Left ventricle myocardium inferior (tissue), 1 donor: ENCODE results near the gene SLC9A8. TPM values are rescaled to one million over a fixed set of nuclear protein-coding genes. Genes with fewer than 3 reads are reported as not detected.

Experiments
- DNase-seq: peaks from one replicate; pipeline ENCODE4 v3.0.0-alpha.2; 2020
- H3K27ac ChIP-seq: fragments of 200-600 bp; replicated peaks from 2 replicates; pipeline ENCODE4 v1.8.0; 2021
- H3K27me3 ChIP-seq: fragments of 200-600 bp; 2 replicates; pipeline ENCODE4 v1.8.0; 2021; ENCODE audit warnings: low read depth
- H3K36me3 ChIP-seq: fragments of 200-600 bp; 2 replicates; pipeline ENCODE4 v1.8.0; 2021
- H3K4me1 ChIP-seq: fragments of 200-600 bp; 2 replicates; pipeline ENCODE4 v1.8.0; 2021
- H3K4me3 ChIP-seq: fragments of 200-600 bp; 2 replicates; pipeline ENCODE4 v1.8.0; 2021; ENCODE audit warnings: mild to moderate bottlenecking, moderate library complexity
- H3K9me3 ChIP-seq: fragments of 200-600 bp; replicated peaks from 2 replicates; pipeline ENCODE4 v1.8.0; 2021
- intact Hi-C: fragments of 100-400 bp; cut with micrococcal nuclease; formaldehyde crosslinking; loops from one replicate; pipeline ENCODE4 v1.11.0; 2022
- total RNA-seq: library from RNA; stranded (reverse); fragmentation: NEBNext Ultra II Directional; extraction: Animal tissue kit (Norgen Biotek cat#: 25700); gene quantifications from one replicate; pipeline ENCODE4 v1.2.1, GENCODE V29; 2021
- TF ChIP-seq, protein P1 (sequence below): fragments of 200-600 bp; IDR thresholded peaks from 2 replicates; pipeline ENCODE4 v1.8.0; 2021; ENCODE audit warnings: antibody characterized with exemption, mild to moderate bottlenecking, borderline replicate concordance
- donor health status: DM: no; HTN: yes; CAD: no; lungs with severe emphysema.

Gene SLC9A8
- total RNA-seq, 1 donor from 2014 or later = 4.6 TPM

DNA sequence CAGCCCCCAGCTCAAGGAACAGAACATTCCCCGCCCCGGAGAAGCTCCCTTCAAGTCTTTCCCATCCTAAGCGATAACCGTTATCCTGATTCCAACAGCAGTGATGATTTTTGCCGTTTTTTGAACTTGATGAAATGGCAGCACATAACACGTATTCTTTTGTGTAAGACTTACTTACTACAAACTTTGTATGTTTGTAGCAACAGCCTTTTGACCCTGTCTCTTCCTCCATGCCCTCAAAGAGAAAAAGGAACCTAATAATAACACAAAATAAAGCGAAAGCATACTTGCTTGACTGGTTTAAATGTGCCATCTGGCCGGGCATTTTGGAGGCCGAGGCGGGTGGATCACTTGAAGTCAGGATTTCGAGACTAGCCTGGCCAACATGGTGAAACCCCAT, 26.4 kb upstream of the SLC9A8 start:
- no peak for DNase-seq
- intact Hi-C loops = no loop called here
- Histone ChIP-seq H3K27me3 (no peaks in the 10 kb centered on the region), H3K4me1 (peaks cover 18% of the 10 kb centered on the region), H3K27ac (no peak overlapping the region), H3K36me3 (no peaks in the 10 kb centered on the region), H3K9me3 (no peaks in the 10 kb centered on the region), H3K4me3 (no peak overlapping the region)
- TF ChIP-seq, protein P1, sequence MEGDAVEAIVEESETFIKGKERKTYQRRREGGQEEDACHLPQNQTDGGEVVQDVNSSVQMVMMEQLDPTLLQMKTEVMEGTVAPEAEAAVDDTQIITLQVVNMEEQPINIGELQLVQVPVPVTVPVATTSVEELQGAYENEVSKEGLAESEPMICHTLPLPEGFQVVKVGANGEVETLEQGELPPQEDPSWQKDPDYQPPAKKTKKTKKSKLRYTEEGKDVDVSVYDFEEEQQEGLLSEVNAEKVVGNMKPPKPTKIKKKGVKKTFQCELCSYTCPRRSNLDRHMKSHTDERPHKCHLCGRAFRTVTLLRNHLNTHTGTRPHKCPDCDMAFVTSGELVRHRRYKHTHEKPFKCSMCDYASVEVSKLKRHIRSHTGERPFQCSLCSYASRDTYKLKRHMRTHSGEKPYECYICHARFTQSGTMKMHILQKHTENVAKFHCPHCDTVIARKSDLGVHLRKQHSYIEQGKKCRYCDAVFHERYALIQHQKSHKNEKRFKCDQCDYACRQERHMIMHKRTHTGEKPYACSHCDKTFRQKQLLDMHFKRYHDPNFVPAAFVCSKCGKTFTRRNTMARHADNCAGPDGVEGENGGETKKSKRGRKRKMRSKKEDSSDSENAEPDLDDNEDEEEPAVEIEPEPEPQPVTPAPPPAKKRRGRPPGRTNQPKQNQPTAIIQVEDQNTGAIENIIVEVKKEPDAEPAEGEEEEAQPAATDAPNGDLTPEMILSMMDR = no peak

DNA sequence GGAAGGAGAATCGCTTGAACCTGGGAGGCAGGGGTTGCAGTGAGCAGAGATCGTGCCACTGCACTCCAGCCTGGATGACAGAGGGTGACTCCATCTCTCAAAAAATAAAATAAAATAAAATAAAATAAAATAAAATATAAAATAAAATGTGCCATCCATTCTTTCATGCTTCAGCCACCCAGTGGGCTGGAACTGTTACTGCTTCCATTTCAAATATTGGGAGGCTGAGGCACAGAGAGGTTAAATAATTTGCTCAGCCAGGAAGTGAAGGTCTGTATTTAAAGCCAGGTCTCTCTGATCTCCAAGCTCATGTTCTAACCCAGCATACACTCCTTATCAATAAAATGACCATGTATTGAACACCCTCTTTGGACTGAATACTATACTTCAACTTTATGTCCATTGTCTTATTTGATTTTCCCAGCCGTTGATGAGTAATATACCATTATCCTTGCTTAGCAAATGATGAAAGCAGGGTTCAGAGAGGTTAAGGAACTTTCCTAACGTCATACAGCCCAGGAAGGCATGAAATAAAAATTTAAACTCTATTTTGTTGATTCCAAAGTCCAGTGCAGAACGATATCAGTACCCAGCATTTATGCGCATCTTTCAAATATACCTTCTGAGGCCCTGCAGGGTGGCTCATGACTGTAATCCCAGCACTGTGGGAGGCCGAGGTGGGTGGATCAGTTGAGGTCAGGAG, 25.8 kb upstream of the SLC9A8 start:
- H3K4me3 ChIP-seq = no peak overlapping the region
- H3K4me1 ChIP-seq = peaks cover 19% of the 10 kb centered on the region
- no peak overlapping the region for H3K27ac ChIP-seq
- no peak for DNase-seq
- H3K27me3 ChIP-seq = no peaks in the 10 kb centered on the region
- TF ChIP-seq, protein P1 = peak; percentile 39
- no peaks in the 10 kb centered on the region for H3K9me3 ChIP-seq
- H3K36me3 ChIP-seq = no peaks in the 10 kb centered on the region
- intact Hi-C loops = no loop called here

DNA sequence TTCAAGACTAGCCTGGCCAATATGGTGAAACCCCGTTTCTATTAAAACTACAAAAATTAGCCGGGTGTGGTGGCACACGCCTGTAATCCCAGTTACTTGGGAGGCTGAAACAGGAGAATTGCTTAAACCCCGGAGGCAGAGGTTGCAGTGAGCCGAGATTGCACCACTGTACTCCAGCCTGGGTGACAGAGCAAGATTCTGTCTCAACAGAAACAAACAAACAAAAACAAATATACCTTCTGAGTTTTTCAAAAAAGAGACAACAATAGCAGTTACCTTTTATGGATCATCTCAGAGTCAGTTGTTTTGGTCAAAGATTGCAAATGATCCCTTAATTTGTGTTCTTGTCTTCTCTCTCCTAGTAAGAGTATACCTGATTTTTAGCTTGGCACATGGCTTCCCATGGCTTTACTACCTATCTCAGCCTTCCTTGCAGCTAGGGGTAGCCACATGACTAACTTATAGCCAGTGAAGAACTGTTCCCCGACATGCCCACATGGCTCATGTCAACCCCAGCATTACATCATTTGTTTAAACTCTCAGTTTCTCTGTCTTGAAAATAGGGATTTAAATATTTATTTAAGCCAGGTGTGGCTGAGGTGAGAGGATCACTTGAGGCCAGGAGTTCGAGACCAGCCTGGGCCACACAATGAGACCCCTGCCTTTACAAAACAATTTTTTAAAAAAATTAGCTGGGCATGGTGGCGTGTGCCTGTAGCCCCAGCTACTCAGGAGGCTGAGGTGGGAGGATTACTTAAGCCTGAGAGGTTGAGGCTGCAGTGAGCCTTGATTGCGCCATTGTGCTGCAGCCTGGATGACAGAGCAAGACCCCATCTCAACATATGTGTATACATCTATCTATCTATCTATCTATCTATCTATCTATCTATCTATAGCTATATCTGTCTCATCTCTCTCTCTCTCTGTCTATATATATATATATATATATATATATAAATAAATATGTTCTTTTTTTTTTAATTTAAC, 25.0 kb upstream of the SLC9A8 start:
- Histone ChIP-seq H3K4me1 (peaks cover 19% of the 10 kb centered on the region), H3K27me3 (no peaks in the 10 kb centered on the region), H3K4me3 (no peak overlapping the region), H3K27ac (no peak overlapping the region), H3K36me3 (no peaks in the 10 kb centered on the region), H3K9me3 (no peaks in the 10 kb centered on the region)
- intact Hi-C loops = no loop called here
- DNase-seq = no peak
- TF ChIP-seq, protein P1 = no peak

DNA sequence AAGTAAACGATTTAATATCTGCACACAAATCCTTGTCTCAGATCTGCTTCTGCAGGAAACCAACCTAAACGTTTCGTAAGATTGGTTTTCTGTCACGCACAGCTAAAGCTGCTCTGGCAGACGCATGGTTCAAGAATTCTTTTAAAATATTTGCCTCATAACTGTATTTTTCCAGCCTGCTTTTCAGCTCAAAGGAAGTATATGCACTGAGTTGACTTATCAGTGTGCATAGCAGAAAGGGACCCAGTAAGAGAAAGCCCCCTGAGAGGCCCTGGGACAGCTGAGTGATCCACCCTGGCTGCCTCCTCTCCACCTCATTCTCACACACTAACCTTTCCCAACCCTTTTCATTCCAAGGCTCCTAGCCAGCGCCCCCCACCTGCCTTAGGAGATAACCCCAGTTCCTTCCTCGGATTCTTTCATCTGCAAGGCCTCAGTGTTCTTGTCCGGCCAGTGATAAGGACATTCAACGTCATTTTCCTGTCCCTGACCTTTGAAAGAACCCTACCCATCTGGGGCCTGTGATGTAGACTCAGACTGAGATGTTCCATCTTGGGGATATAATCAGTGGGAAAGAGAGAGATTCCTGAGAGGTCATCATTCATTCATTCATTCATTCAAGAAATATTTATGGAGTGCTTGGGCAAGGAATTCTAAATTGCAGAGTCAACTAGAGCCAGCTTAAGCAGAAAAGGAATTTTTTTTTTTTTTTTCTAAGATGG, 22.4 kb upstream of the SLC9A8 start:
- H3K4me1 ChIP-seq = peaks cover 19% of the 10 kb centered on the region
- intact Hi-C loops = no loop called here

More for the DNA sequence above, 22.4 kb upstream of the SLC9A8 start:
- H3K36me3 ChIP-seq = no peaks in the 10 kb centered on the region
- DNase-seq = peak; percentile 28
- H3K9me3 ChIP-seq = no peaks in the 10 kb centered on the region
- TF ChIP-seq, protein P1 = no peak
- H3K4me3 ChIP-seq = no peak overlapping the region
- H3K27me3 ChIP-seq = no peaks in the 10 kb centered on the region
- peak overlapping the region; percentile 78 for H3K27ac ChIP-seq
